Body of pancreas (tissue), 4 donors: Measurements from ENCODE around the gene MATN1. TPM values are rescaled to one million over a fixed set of nuclear protein-coding genes. Genes with fewer than 3 reads are reported as not detected.

Source experiments
- ATAC-seq: fragments of 150-250 bp; one replicate; pipeline ENCODE4 v1.9.1; 2016
- DNase-seq, 4 donors: peaks; one replicate each; pipeline ENCODE4 v3.0.0-alpha.2; 2019
- H3K27ac ChIP-seq, 4 donors: fragments of 200-600 bp; sonication (generic); 1 replicate in 3 of 4; 2 replicates in 1 of 4; pipeline versions ENCODE4 v1.5.1 to v1.6.1; 2016 to 2019; ENCODE audit warnings: mild to moderate bottlenecking in 1 of 4, mixed read lengths in 1 of 4, moderate library complexity in 1 of 4
- H3K27me3 ChIP-seq, 2 donors: fragments of 200-600 bp; sonication (generic); one replicate each; pipeline ENCODE4 v1.6.0; 2016; ENCODE audit warnings: mild to moderate bottlenecking in 1 of 2
- H3K36me3 ChIP-seq, 2 donors: fragments of 200-600 bp; sonication (generic); replicated peaks in 1 of 2; 2 replicates each; pipeline ENCODE4 v1.5.1; 2016; ENCODE audit warnings: low read depth in 2 of 2; ENCODE audit not compliant: insufficient read depth in 1 of 2
- H3K4me1 ChIP-seq: fragments of 200-600 bp; sonication (generic); one replicate; pipeline ENCODE4 v1.6.0; 2016
- H3K4me3 ChIP-seq, 2 donors: fragments of 200-600 bp; sonication (generic); 1 replicate in 1 of 2; 2 replicates in 1 of 2; pipeline ENCODE4 v1.5.1; 2016 to 2019
- H3K9me3 ChIP-seq, 3 donors: fragments of 200-600 bp; sonication (generic); 1 replicate in 2 of 3; 2 replicates in 1 of 3; pipeline ENCODE4 v1.5.1; 2016
- CTCF ChIP-seq, 7 experiments: fragments of 450-650 bp in 4 of 7; fragments of 200-600 bp in 3 of 7; sonication (generic) in 3 of 7; IDR thresholded peaks; one replicate each; pipeline ENCODE4 v1.5.1; 2016 to 2019; ENCODE audit warnings: antibody characterized with exemption in 7 of 7
- POLR2A ChIP-seq, 3 donors: fragments of 450-650 bp; IDR thresholded peaks; one replicate each; pipeline ENCODE4 v1.6.1; 2016; ENCODE audit warnings: antibody characterized with exemption in 3 of 3, mild to moderate bottlenecking in 2 of 3
- WGBS, 2 donors: methylation state at CpG; one replicate each; pipeline ENCODE4 v1.1.5; 2017; 5-methylcytosine and 5-hydroxymethylcytosine counted together
- intact Hi-C: fragments of 100-400 bp; cut with DNase I; formaldehyde crosslinking; loops from one replicate; pipeline ENCODE4 v1.15.1; 2023
- total RNA-seq, 2 donors: library from RNA; depleted of rRNA; stranded (reverse); fragments of >200 nt; gene quantifications; one replicate each; pipeline ENCODE4 v1.1.0, GENCODE V29; 2016

MATN1 gene
- total RNA-seq: under 1 TPM in 1 of 2 donors, not detected in 1; 0.33 TPM

- peaks cover 12% of the 10 kb centered on the region for H3K4me1 ChIP-seq
- ATAC-seq: no peak
- H3K27me3 ChIP-seq: no peaks in the 10 kb centered on the region
- WGBS, 2 donors: 85 to 100% methylated on average over 5 to 11 of the region's 14 CpGs
- H3K4me3 ChIP-seq: no peak within 1 kb of the TSS
- intact Hi-C loops: loop anchor here (5.0 kb wide), 2 partner anchors 54 to 189 kb away; no protein-coding TSS in a partner anchor
- peaks cover 0 to 4% of the 10 kb centered on the region in 2 donors for H3K36me3 ChIP-seq
- H3K9me3 ChIP-seq: no peaks in the 10 kb centered on the region
- TF ChIP-seq CTCF (IDR thresholded peaks at IDR 0.05) (no peak), POLR2A (IDR thresholded peaks at IDR 0.05) (no peak)
- no peak within 1 kb of the TSS for H3K27ac ChIP-seq
- no peak for DNase-seq
These were observed at the start of gene MATN1 for GRCh38 chr1:30723331-30723755. Gene MATN1 (minus strand): TSS chr1:30723585. CDS start chr1:30723551, 34 bp downstream.

GRCh38 chr1:30771005-30771404, 47.6 kb upstream of the MATN1 start:
- 65 to 74% methylated on average over 6 of the region's 6 CpGs for WGBS, 2 donors
- DNase-seq: no peak
- Histone ChIP-seq H3K36me3 (no peaks in the 10 kb centered on the region), H3K27me3 (no peaks in the 10 kb centered on the region), H3K9me3 (no peaks in the 10 kb centered on the region), H3K27ac (no peak overlapping the region), H3K4me3 (no peak overlapping the region), H3K4me1 (no peaks in the 10 kb centered on the region)
- no peak for ATAC-seq
- intact Hi-C loops: no loop called here
- TF ChIP-seq CTCF (IDR thresholded peaks at IDR 0.05): no peak
- no peak for TF ChIP-seq POLR2A (IDR thresholded peaks at IDR 0.05)

GRCh38 chr1:30770150-30770549, 46.8 kb upstream of the MATN1 start:
- no peak overlapping the region for H3K27ac ChIP-seq
- 56 to 75% methylated on average over 10 of the region's 10 CpGs for WGBS, 2 donors
- H3K27me3 ChIP-seq: no peaks in the 10 kb centered on the region
- H3K36me3 ChIP-seq: no peaks in the 10 kb centered on the region
- ATAC-seq: no peak
- H3K4me1 ChIP-seq: no peaks in the 10 kb centered on the region
- no peak for DNase-seq
- H3K9me3 ChIP-seq: no peaks in the 10 kb centered on the region
- TF ChIP-seq POLR2A (IDR thresholded peaks at IDR 0.05) (no peak), CTCF (IDR thresholded peaks at IDR 0.05) (no peak)
- H3K4me3 ChIP-seq: no peak overlapping the region
- intact Hi-C loops: no loop called here

GRCh38 chr1:30768830-30769718, 45.7 kb upstream of the MATN1 start:
- WGBS, 2 donors: 67 to 73% methylated on average over 20 of the region's 20 CpGs
- DNase-seq: no peak
- ATAC-seq: no peak

More at GRCh38 chr1:30768830-30769718, 45.7 kb upstream of the MATN1 start:
- H3K27me3 ChIP-seq: no peaks in the 10 kb centered on the region
- H3K9me3 ChIP-seq: no peaks in the 10 kb centered on the region
- no peak overlapping the region for H3K27ac ChIP-seq
- TF ChIP-seq CTCF (IDR thresholded peaks at IDR 0.05) (no peak), POLR2A (IDR thresholded peaks at IDR 0.05) (no peak)
- H3K4me1 ChIP-seq: no peaks in the 10 kb centered on the region
- H3K4me3 ChIP-seq: no peak overlapping the region
- intact Hi-C loops: no loop called here
- no peaks in the 10 kb centered on the region for H3K36me3 ChIP-seq
